Ovary (tissue), 1 donor: ENCODE data around the gene ITGB2.

ENCODE experiments used
- EP300 ChIP-seq: sonication (generic); formaldehyde crosslinking; IDR thresholded peaks from one replicate; pipeline ENCODE4 v1.6.1; 2017; ENCODE audit warnings: antibody characterized with exemption
- POLR2A ChIP-seq: fragments of 450-650 bp; IDR thresholded peaks from one replicate; pipeline ENCODE4 v1.6.1; 2017; ENCODE audit warnings: antibody characterized with exemption, mild to moderate bottlenecking, moderate library complexity

DNA sequence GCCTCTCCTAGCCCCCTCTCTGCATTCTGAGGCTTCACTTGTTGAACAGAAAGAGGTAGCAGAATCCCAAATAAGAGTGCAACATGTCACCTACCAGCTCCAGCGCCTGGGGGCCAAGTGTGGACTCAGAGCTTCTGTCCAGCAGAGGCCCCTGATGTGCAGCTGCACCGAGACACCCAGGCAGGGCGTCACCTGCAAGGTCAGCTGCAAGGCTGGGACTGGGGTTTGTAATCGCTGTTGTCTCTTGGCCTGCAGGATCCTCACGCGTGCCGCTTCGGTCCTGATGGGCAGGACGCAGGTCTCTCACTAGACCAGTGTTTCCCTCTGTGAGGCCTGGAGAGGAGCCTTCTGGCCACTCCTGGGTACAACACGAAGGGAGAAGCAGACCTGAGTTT lies 14.8 kb upstream of the ITGB2 start:
- TF ChIP-seq POLR2A (no peak), EP300 (no peak)
